GM21576 (cell line): ENCODE results near the gene WTAP.
"Not testable (repeated sequence)": the region's sequence is repeated elsewhere in the genome, so short reads cannot be mapped to it uniquely, and the experiment has no call there.

ENCODE experiments used
- ATAC-seq: cut with Tn5 transposase; IDR thresholded peaks from one replicate; pipeline ENCODE4 v1.9.1; 2021; ENCODE audit warnings: mild to moderate bottlenecking, moderate library complexity; ENCODE audit not compliant: unreplicated experiment

WTAP gene

GRCh38 chr6:159693128-159693893, 34.0 kb upstream of the WTAP start, which contains the start of gene SOD2:
Gene SOD2, minus strand, starts transcription at chr6:159693241. Its CDS starts 74 bp downstream, at chr6:159693167.
- ATAC-seq, result peak; percentile 76

- no peak for ATAC-seq
These were observed 33.3 kb upstream of the WTAP start for GRCh38 chr6:159693894-159694545.

- no peak for ATAC-seq
These were observed 31.3 kb upstream of the WTAP start for GRCh38 chr6:159695984-159696383.

DNA sequence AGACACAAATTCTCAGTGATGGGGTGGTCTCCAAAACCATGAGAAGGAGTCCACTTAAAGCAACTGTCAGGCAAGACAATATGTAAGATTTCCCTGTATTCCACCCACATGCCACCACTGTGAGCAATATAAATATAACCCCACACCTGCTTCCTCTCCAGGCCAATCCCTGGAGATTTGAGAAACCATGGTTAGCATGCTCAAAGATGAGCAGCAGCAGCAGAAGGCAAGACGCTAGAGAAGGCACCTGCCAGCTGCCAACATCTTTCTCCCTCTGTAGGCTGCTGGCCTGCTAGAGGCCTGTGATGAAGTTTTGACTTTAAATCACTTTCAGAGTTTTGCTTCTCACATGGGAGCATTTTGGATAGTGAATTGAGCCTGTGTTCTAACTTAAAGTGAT, 26.3 kb upstream of the WTAP start:
- no peak for ATAC-seq

GRCh38 chr6:159701413-159701999, 25.8 kb upstream of the WTAP start:
- no peak for ATAC-seq

GRCh38 chr6:159710603-159711002, 16.7 kb upstream of the WTAP start:
- ATAC-seq, result not testable (repeated sequence)

DNA sequence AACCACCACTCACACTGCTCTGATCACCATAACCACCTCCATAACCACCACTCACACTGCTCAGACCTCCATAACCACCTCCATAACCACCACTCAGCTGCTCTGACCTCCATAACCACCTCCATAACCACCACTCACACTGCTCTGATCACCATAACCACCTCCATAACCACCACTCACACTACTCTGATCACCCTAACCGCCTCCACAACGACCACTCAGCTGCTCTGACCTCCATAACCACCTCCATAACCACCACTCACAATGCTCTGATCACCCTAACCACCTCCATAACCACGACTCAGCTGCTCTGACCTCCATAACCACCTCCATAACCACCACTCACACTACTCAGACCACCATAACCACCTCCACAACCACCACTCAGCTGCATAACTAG, 14.9 kb upstream of the WTAP start:
- not testable (repeated sequence) for ATAC-seq

GRCh38 chr6:159713984-159714383, 13.3 kb upstream of the WTAP start:
- no peak for ATAC-seq

GRCh38 chr6:159714404-159714803, 12.9 kb upstream of the WTAP start:
- ATAC-seq, result no peak

DNA sequence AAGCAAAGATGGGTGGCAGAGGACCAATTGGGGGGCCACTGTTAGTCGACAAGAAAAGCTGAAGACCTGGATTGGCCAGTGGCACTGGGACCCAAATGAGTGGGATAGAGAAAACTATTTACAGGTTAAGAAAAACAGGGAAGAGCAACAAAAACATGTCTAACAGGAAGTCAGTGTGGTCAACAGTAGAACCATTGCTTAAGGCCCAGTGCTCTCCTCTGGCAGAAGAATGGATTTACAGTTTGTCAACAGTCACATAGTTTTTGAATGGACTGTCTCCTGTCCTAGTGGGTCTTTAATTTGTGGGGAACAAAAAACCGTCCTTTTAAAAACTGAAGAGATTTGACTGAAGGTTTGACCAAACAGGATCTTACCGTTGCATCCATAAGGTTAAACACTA, 12.1 kb upstream of the WTAP start:
- no peak for ATAC-seq

DNA sequence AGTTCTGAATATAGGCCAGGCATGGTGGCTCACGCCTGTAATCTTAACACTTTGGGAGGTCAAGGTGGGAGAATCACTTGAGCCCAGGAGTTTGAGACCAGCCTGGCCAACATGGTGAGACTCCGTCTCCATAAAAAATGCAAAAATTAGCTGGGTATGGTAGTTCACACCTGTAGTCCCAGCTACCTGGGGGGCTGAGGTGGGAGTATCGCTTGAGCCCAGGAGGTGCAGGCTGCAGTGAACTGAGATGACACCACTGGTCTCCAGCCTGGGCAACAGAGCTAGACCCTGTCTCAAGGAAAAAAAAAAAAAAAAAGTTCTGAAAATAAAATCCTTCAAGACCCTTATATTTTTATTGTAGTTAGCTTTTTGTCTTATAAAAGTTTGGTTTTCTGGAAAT, 11.7 kb upstream of the WTAP start:
- ATAC-seq, result no peak

GRCh38 chr6:159716247-159717096, 10.8 kb upstream of the WTAP start:
- ATAC-seq, result no peak

DNA sequence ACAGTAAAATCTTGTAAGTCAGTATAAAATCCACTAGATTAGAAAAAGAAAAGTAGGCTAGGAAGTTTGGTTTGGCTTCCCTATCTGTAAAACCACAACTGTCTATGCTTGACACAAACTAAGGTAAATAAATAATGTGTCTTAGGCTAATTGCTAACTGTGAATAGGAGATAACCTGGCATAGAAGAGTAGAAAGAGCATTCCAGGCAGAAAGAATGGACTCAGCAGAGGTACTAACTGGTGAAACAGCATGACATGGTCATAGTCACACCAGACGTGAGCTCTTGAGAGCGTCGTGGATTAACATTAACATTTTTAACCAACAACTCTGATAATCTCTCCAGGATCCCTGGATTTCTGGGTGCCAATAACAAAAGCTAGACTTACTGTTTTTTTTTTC, 8.7 kb upstream of the WTAP start:
- no peak for ATAC-seq

- no peak for ATAC-seq
These were observed 8.0 kb upstream of the WTAP start for GRCh38 chr6:159719287-159719686.

- ATAC-seq, result no peak
These were observed 6.6 kb upstream of the WTAP start for GRCh38 chr6:159720708-159721107.

- not testable (repeated sequence) for ATAC-seq
These were observed 5.3 kb upstream of the WTAP start for GRCh38 chr6:159721981-159722380.

- ATAC-seq, result no peak
These were observed 4.7 kb upstream of the WTAP start for GRCh38 chr6:159722655-159723054.

- no peak for ATAC-seq
These were observed 4.0 kb upstream of the WTAP start for GRCh38 chr6:159723259-159723658.

- no peak for ATAC-seq
These were observed 2.5 kb upstream of the WTAP start for GRCh38 chr6:159724778-159725177.

DNA sequence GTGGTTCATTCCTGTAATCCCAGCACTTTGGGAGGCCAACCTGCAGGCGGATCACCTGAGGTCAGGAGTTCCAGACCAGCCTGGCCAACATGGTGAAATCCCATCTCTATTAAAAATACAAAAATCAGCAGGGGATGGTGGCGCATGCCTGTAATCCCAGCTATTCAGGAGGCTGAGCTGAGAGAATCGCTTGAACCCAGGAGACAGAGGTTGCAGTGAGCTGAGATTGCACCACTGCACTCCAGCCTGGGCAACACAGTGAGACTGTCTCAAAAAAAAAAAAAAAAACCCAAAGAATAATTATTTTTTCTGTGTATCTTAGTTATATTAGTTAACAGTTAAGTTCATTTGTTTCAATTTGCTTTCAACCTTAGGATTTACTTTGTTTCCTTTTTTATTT, 2.1 kb upstream of the WTAP start:
- ATAC-seq, result not testable (repeated sequence)

GRCh38 chr6:159726255-159726917, 920 bp upstream of the WTAP start:
- ATAC-seq, result peak; percentile 13
